ENCODE results near the gene SEC14L1.

Gene SEC14L1

GRCh38 chr17:77203846-77204245 lies 63.1 kb downstream of the SEC14L1 start:
- no peak for DNase-seq (ENCODE audit: low read depth)
- no peak overlapping the region for H3K4me3 ChIP-seq (ENCODE audit: low read depth, low read length)
- TF ChIP-seq, protein P1, sequence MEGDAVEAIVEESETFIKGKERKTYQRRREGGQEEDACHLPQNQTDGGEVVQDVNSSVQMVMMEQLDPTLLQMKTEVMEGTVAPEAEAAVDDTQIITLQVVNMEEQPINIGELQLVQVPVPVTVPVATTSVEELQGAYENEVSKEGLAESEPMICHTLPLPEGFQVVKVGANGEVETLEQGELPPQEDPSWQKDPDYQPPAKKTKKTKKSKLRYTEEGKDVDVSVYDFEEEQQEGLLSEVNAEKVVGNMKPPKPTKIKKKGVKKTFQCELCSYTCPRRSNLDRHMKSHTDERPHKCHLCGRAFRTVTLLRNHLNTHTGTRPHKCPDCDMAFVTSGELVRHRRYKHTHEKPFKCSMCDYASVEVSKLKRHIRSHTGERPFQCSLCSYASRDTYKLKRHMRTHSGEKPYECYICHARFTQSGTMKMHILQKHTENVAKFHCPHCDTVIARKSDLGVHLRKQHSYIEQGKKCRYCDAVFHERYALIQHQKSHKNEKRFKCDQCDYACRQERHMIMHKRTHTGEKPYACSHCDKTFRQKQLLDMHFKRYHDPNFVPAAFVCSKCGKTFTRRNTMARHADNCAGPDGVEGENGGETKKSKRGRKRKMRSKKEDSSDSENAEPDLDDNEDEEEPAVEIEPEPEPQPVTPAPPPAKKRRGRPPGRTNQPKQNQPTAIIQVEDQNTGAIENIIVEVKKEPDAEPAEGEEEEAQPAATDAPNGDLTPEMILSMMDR (IDR thresholded peaks at IDR 0.05; ENCODE audit: low read depth, low read length, missing control alignments): no peak

- TF ChIP-seq, protein P1 (IDR thresholded peaks at IDR 0.05; ENCODE audit: low read depth, low read length, missing control alignments): no peak
- no peak for DNase-seq (ENCODE audit: low read depth)
- no peak overlapping the region for H3K4me3 ChIP-seq (ENCODE audit: low read depth, low read length)
These were observed 63.8 kb downstream of the SEC14L1 start for GRCh38 chr17:77204536-77204935.

DNA sequence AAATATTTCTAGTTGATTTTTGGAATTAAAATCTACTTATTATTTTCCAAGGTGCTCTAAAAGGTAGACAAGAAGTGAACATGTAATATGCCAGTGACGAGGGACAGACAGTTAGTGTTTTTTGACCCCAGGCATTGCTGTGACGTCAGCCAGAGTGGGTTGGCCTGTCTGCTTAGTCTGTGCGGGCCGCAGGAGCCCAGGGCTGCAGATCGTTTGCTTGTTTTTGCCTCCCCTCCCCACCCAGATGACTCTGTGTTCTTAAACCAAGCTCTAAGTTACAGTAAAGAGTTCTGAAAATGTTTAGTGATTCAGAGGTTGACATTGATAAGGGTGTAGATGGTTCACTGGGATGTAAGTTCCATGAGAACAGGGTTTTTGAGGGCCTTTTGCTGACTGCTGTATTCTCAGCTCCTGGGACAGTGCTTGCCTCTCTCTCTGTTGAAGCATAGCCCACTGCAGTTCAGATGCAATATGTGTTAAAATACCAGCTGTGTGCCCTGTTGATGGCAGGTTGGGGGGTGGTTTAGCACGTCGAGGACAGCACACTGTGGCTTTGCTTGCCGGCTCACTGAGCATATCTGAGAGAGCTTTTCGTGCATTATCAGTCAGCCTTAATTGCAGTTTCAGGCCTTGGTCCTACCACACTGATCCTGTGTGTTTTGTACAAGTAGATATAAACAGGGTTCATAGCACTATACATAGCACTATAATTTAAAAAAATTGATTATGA lies 64.8 kb downstream of the SEC14L1 start:
- TF ChIP-seq, protein P1 (IDR thresholded peaks at IDR 0.05; ENCODE audit: low read depth, low read length, missing control alignments): no peak
- no peak for DNase-seq (ENCODE audit: low read depth)
- H3K4me3 ChIP-seq (ENCODE audit: low read depth, low read length): no peak overlapping the region

GRCh38 chr17:77206158-77206956 lies 65.6 kb downstream of the SEC14L1 start:
- TF ChIP-seq, protein P1 (IDR thresholded peaks at IDR 0.05; ENCODE audit: low read depth, low read length, missing control alignments): no peak
- no peak for DNase-seq (ENCODE audit: low read depth)
- no peak overlapping the region for H3K4me3 ChIP-seq (ENCODE audit: low read depth, low read length)

DNA sequence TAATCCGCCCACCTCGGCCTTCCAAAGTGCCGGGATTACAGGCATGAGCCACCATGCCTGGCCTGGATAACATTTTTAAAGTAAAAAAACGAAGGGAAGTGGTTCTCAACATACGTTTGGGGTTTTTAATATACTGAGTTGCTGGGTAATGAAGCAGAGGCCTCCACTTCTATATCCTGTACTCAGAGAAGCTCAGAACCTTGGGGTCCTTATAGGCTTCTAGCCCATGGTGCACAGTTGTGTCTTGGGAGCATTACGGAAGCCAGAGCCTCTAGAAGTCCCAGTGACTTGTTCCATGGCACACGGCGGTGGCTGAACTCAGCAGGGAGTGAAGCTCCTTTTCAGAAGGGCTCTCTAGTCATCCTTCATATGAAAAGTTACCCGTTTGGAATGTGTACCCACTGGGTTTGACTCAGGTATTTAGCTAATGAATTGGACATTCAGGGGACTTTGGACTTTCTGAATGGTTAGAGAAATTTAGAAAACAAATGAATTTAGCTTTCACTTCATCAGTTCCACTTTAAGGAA lies 67.0 kb downstream of the SEC14L1 start:
- DNase-seq (ENCODE audit: low read depth): no peak
- H3K4me3 ChIP-seq (ENCODE audit: low read depth, low read length): no peak overlapping the region
- TF ChIP-seq, protein P1 (IDR thresholded peaks at IDR 0.05; ENCODE audit: low read depth, low read length, missing control alignments): no peak

DNA sequence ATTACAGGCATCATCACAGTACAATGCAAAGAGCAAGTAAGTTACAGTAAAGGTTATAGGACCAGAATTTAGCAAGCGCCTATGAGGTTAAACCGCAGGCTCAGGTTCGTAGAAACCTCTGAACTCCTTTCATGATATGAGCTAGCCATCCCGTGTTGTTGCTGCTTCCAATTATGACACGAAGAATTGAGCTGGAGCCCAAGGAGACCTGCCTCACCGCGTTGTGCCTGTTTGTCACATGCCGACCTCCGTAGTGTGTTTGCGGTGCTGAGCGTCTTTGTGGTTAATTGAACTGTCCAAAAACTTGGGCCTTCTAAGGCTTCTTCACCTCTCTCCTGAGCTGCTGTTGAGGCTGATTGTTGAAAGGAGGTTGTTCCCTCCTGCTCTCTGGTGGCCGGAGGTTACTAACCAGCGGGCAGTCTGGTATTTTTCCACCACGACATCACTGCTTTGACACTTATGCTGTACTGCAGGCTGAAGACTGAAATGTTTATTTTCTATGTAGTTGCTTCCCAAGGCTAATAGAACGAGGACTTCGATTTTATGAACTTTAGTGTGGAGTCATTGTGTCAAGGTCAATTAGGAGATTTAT lies 67.5 kb downstream of the SEC14L1 start:
- H3K4me3 ChIP-seq (ENCODE audit: low read depth, low read length): no peak overlapping the region
- TF ChIP-seq, protein P1 (IDR thresholded peaks at IDR 0.05; ENCODE audit: low read depth, low read length, missing control alignments): no peak
- DNase-seq (ENCODE audit: low read depth): no peak

Measured in GM12864 (cell line).